Placental epithelial cell (primary cell): ENCODE results near the gene GRHL1. TPM values are rescaled to one million over a fixed set of nuclear protein-coding genes. Genes with fewer than 3 reads are reported as not detected.

Experiments
- total RNA-seq: library from RNA; depleted of rRNA; stranded (reverse); fragments of >200 nt; gene quantifications from 2 replicates; pipeline ENCODE4 v1.2.3, GENCODE V29; 2012

GRHL1 gene, protein sequence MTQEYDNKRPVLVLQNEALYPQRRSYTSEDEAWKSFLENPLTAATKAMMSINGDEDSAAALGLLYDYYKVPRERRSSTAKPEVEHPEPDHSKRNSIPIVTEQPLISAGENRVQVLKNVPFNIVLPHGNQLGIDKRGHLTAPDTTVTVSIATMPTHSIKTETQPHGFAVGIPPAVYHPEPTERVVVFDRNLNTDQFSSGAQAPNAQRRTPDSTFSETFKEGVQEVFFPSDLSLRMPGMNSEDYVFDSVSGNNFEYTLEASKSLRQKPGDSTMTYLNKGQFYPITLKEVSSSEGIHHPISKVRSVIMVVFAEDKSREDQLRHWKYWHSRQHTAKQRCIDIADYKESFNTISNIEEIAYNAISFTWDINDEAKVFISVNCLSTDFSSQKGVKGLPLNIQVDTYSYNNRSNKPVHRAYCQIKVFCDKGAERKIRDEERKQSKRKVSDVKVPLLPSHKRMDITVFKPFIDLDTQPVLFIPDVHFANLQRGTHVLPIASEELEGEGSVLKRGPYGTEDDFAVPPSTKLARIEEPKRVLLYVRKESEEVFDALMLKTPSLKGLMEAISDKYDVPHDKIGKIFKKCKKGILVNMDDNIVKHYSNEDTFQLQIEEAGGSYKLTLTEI
- 6.0 and 8.2 TPM in 2 replicates for total RNA-seq

GRCh38 chr2:9951522-9952285, at the start of gene GRHL1:
GRHL1 (plus strand) TSS chr2:9951693; CDS start chr2:9951834, 141 bp downstream.

DNA sequence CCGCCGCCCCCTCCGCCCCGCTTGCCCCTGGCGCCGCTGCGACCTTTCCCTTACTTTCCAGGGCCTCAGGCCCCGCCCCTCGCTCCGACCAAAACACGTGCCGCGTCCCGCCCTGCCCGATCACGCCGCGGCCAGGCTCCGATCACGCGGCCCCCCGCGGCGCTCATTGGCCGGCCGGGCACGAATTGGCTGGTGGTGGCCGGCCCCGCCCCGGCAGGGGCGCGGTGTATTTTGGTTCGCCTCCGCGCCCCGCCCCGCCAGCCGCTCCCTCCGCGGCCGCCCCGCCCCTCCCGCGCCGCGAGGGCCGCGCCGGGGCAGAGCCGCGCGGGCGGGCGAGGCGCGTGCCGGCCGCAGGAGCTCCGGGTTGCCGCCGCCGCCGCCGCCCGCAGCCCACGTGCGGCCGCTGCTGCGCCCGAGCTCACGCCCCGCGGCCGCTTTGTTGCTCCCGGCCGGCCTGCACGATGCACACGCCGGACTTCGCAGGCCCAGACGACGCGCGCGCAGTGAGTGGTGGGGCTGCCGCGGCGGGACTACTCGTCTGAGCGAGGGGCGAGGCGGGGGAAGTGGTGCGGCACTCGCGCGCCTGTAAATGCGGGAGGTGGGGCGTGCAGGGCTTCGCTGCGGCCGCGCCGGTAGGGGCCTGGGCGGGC, 91.9 kb downstream of the GRHL1 start, which contains the start of gene KLF11:
Gene KLF11, plus strand, starts transcription at position 295 of the 650 bp plus-strand sequence. Its CDS starts 167 bp downstream, at position 462.

Other genes starting within 250 kb of the GRHL1 start
- gene TAF1B, start 108.2 kb upstream of the GRHL1 start, total RNA-seq, result 19.0 and 24.7 TPM in 2 replicates
- 27.5 and 27.7 TPM in 2 replicates for gene KLF11, start 91.9 kb downstream of the GRHL1 start, total RNA-seq
- gene CYS1, start 128.7 kb downstream of the GRHL1 start, total RNA-seq, result 0.39 TPM in 1 of 2 replicates, not detected in the other
- gene RRM2, start 171.0 kb downstream of the GRHL1 start, total RNA-seq, result 18.5 and 37.1 TPM in 2 replicates